IPS-20b (cell line): ENCODE results near the gene GPC5.
"Not testable (repeated sequence)": the region's sequence is repeated elsewhere in the genome, so short reads cannot be mapped to it uniquely, and the experiment has no call there.

Source experiments
- H3K27ac ChIP-seq: one replicate; pipeline ENCODE4 v1.5.1; 2013; ENCODE audit warnings: low read length
- H3K27me3 ChIP-seq: 2 replicates; pipeline ENCODE4 v1.6.1; 2013; ENCODE audit warnings: mild to moderate bottlenecking, low read length, inconsistent platforms; ENCODE audit not compliant: insufficient read depth
- H3K36me3 ChIP-seq: 2 replicates; pipeline ENCODE4 v1.6.1; 2013; ENCODE audit warnings: low read depth, mild to moderate bottlenecking, inconsistent platforms, low read length, moderate library complexity; ENCODE audit not compliant: insufficient read depth
- H3K4me1 ChIP-seq: 2 replicates; pipeline ENCODE4 v1.6.1; 2013; ENCODE audit warnings: mild to moderate bottlenecking, control low read depth, inconsistent platforms, low read length, moderate library complexity; ENCODE audit not compliant: insufficient read depth
- H3K4me3 ChIP-seq: 2 replicates; pipeline ENCODE4 v1.5.1; 2013; ENCODE audit warnings: mild to moderate bottlenecking, low read length, inconsistent platforms
- H3K9ac ChIP-seq: 2 replicates; pipeline ENCODE4 v1.6.1; 2013; ENCODE audit warnings: low read depth, mild to moderate bottlenecking, inconsistent platforms, low read length, moderate library complexity
- H3K9me3 ChIP-seq: 2 replicates; pipeline ENCODE4 v1.6.1; 2013; ENCODE audit warnings: mild to moderate bottlenecking, low read depth, low read length, inconsistent platforms; ENCODE audit not compliant: insufficient read depth

GPC5 gene

DNA sequence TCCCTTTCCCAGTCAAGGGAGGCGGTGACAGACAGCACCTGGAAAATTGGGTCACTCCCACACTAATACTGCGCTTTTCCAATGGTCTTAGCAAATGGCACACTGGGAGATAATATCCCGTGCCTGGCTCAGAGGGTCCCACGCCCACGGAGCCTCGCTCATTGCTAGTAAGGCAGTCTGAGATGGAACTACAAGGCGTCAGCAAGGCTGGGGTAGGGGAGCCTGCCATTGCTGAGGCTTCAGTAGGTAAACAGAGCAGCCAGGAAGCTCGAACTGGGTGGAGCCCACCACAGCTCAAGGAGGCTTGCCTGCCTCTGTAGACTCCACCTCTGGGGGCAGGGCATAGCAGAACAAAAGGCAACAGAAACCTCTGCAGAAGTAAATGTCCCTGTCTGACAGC lies 882.6 kb downstream of the GPC5 start:
- not testable (repeated sequence) for H3K9ac ChIP-seq, H3K4me1 ChIP-seq, H3K9me3 ChIP-seq, H3K27ac ChIP-seq, H3K36me3 ChIP-seq, H3K4me3 ChIP-seq, H3K27me3 ChIP-seq

DNA sequence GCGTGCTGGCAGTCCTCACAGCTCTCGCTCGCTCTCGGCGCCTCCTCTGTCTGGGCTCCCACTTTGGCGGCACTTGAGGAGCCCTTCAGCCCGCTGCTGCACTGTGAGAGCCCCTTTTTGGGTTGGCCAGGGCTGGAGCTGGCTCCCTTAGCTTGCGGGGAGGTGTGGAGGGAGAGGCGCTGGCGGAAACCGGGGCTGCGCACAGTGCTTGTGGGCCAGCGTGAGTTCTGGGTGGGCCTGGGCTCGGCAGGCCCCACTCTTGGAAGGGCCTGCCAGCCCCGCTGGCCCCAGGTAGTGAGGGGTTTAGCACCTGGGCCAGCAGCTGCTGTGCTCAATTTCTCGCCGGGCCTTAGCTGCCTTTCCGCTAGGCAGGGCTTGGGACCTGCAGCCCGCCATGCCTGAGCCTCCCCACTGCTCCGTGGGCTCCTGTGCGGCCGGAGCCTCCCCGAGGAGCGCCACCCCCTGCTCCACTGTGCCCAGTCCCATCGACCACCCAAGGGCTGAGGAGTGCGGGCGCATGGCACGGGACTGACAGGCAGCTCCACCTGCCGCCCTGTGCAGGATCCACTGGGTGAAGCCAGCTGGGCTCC lies 892.4 kb downstream of the GPC5 start:
- H3K27ac ChIP-seq, H3K27me3 ChIP-seq, H3K9me3 ChIP-seq, H3K4me1 ChIP-seq, H3K9ac ChIP-seq, H3K4me3 ChIP-seq, H3K36me3 ChIP-seq: not testable (repeated sequence)

DNA sequence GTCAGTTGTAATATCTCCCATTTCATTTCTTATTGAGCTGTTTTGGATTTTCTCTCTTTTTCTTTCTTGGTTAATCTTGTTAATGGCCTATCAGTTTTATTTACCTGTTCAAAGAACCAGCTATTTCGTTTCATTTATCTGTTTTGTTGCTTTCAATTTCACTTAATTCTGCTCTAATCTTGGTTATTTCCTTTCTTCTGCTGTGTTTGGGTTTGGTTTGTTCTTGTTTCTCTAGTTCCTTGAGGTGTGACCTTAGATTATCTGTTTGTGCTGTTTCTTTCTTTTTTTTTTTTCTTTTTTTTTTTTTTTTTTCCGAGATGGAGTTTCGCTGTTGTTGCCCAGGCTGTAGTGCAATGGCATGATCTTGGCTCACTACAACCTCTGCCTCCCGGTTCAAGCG lies 896.1 kb downstream of the GPC5 start:
- H3K4me3 ChIP-seq, H3K4me1 ChIP-seq, H3K36me3 ChIP-seq, H3K27me3 ChIP-seq, H3K9ac ChIP-seq, H3K27ac ChIP-seq, H3K9me3 ChIP-seq: not testable (repeated sequence)

DNA sequence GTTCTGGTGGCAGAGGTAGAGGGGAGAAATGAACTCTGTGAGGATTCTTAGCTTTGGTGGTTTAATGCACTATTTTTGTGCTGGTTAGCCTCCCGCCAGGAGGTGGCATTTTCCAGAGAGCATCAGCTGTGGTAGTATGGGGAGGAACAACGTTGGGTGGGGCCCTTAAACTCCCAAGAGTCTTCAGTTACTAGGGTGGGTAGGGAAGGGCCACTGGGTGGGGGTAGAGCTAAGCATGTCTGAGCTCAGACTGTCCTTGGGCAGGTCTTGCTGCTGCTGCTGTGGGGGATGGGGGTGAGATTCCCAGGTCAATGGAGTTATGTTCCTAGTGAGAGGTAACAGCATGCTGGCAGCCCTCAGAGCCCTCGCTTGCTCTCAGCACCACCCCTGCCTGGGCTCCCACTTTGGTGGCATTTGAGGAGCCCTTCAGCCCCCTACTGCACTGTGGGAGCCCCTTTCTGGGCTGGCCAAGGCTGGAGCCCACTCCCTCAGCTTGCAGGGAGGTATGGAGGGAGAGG lies 897.8 kb downstream of the GPC5 start:
- not testable (repeated sequence) for H3K36me3 ChIP-seq, H3K9ac ChIP-seq, H3K27ac ChIP-seq, H3K27me3 ChIP-seq, H3K4me1 ChIP-seq, H3K4me3 ChIP-seq, H3K9me3 ChIP-seq

DNA sequence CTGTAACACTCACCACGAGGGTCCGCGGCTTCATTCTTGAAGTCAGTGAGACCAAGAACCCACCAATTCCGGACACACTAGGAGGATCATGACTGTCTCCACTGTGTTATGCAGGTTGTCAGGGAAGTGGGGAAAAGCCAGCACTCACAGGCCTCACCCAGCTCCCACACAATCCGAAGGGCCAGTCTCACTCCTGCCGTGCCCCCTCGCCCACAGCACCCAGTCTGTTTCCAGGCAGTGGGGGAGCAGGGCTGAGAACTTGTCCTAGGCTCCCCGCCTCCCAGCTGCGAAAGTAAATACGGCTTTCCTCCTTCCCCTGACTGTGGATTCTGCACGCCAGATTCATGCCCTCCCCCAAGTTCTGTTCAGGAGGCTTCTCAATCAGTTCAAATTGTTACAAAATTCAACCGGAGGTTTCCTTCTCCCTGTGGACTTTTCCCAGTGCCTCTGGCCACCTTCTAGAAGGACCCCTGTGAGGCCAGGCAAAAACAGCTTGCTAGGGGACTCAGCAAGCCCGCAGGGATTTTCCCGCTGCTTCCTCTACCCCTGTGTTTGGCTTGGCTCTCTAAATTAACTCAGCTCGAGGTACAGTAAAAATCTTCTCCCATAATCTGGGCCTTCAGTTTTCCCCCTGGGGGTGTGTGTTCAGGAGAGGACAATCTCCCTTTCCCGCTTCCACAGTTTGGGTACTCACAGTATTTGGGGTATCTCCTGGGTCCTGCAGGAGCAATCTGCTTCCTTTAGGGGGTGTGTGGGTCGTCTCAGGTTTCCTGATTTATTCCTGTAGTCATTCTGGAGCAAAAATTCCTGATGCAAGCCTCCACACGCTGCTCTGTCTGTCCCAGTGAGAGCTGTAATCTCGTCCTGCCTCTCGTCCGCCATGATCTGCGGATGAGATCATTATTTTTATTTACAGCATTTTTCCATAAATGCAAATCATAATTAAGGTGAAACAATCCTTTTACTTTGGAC lies 899.8 kb downstream of the GPC5 start:
- Histone ChIP-seq H3K9ac (no peak overlapping the region), H3K4me3 (no peak overlapping the region), H3K4me1 (no peaks in the 10 kb centered on the region), H3K9me3 (no peaks in the 10 kb centered on the region), H3K27ac (no peak overlapping the region), H3K27me3 (no peaks in the 10 kb centered on the region), H3K36me3 (no peaks in the 10 kb centered on the region)

DNA sequence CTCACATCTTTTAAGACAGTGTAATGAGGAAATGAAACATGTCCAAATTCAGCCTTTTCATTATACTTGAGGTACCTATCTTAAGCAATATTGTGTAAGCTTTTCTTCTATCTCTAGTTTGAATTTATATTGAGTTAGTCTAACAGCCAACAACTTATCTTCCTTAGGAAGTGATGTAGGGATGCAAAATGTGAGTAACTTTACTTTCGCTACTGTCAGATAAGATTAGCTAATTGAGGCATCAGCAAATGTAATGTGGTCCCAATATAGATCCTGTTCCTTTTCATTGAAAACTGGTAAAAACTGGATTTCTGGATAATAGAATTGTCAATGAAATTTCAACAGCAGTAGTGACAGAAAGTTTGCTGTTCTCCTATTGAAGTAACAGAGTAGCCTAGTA lies 902.2 kb downstream of the GPC5 start:
- H3K27ac ChIP-seq, result no peak overlapping the region
- H3K4me3 ChIP-seq, result no peak overlapping the region
- no peaks in the 10 kb centered on the region for H3K9me3 ChIP-seq
- H3K27me3 ChIP-seq, result no peaks in the 10 kb centered on the region
- no peak overlapping the region for H3K9ac ChIP-seq
- H3K36me3 ChIP-seq, result no peaks in the 10 kb centered on the region
- no peaks in the 10 kb centered on the region for H3K4me1 ChIP-seq

DNA sequence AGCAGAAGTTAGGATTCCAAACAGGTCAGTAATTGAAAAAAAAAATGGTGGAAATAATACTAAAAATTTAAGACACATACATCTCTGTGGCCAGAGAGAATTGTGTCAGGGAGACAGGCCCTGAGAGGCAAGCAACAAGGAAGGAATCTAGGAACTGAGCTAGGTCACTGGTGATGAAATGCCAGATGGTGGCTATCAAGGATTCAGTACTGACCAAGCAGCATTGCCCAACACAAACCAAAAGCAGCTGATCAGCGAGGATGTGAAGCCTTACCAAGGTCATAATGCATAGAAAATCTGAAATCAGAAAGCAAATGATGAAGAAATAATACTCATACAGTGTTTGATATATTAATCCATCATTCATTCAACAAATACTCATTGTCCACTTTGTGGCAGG lies 905.0 kb downstream of the GPC5 start:
- H3K36me3 ChIP-seq, result no peaks in the 10 kb centered on the region
- no peak overlapping the region for H3K9ac ChIP-seq
- no peaks in the 10 kb centered on the region for H3K27me3 ChIP-seq
- no peak overlapping the region for H3K4me3 ChIP-seq
- H3K9me3 ChIP-seq, result no peaks in the 10 kb centered on the region
- no peak overlapping the region for H3K27ac ChIP-seq
- H3K4me1 ChIP-seq, result peaks cover 3% of the 10 kb centered on the region; the same call in 1 of the 2 replicates

DNA sequence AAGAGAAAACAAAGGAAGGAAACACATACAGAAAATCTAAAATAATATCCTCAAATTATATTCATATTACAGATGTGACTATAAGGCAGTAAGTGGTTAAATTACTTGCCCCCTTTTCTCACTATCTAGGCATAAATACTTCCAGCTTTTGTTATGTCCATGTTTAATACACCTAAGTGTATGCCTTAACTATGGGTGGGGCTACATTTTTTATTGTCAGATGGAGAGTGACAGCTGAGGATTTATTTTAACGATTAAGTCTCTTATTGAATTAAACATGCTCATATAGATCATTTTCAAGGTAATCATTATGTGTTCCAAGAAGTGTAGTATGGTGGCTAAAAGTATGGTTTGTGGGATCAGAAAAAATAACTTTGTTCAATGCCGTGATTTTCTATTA lies 909.3 kb downstream of the GPC5 start:
- H3K27me3 ChIP-seq, result no peaks in the 10 kb centered on the region
- H3K4me1 ChIP-seq, result peaks cover 3% of the 10 kb centered on the region; the same call in 1 of the 2 replicates
- H3K27ac ChIP-seq, result no peak overlapping the region
- no peaks in the 10 kb centered on the region for H3K9me3 ChIP-seq
- H3K9ac ChIP-seq, result no peak overlapping the region
- H3K4me3 ChIP-seq, result no peak overlapping the region
- no peaks in the 10 kb centered on the region for H3K36me3 ChIP-seq

DNA sequence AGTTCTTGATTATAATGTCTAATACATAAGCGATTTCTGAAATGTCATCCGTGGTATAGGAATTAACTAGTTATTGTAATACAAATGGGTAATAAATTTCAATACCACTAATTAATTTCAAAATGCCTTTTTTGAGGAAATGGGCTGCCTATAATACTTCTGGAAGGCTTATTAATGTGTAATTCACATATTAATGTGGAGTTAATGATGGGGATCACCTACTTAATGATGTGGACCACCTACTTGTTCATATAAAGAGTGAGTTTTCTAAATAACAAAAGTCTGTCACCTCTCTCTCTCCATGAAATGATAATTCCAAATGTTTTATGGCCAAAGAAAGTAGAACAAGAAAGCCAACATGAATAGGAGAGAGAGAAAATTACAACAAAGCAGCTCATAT lies 914.4 kb downstream of the GPC5 start:
- Histone ChIP-seq H3K27me3 (no peaks in the 10 kb centered on the region), H3K9me3 (no peaks in the 10 kb centered on the region), H3K4me1 (no peaks in the 10 kb centered on the region), H3K27ac (no peak overlapping the region), H3K9ac (no peak overlapping the region), H3K4me3 (no peak overlapping the region), H3K36me3 (no peaks in the 10 kb centered on the region)

DNA sequence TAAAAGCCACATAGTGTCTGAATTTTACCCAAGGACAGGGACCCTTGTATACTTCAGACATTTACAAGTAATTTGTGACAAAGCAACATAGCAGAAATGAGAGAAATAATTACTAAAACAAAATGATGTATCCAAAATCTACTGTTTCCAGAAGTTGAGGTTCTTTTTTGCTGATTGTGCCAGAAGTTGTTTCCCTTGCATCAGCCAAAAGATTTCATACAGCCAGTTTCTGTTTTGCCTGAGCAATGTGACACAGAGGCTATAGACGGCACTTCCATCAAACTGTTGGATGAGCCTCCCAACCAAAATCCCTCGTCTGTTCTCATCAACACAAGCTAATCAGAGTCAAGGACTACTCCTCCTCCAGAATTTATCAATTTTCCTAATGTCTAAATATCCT lies 915.0 kb downstream of the GPC5 start:
- Histone ChIP-seq H3K9me3 (no peaks in the 10 kb centered on the region), H3K36me3 (no peaks in the 10 kb centered on the region), H3K4me1 (no peaks in the 10 kb centered on the region), H3K27me3 (no peaks in the 10 kb centered on the region), H3K9ac (no peak overlapping the region), H3K4me3 (no peak overlapping the region), H3K27ac (no peak overlapping the region)

DNA sequence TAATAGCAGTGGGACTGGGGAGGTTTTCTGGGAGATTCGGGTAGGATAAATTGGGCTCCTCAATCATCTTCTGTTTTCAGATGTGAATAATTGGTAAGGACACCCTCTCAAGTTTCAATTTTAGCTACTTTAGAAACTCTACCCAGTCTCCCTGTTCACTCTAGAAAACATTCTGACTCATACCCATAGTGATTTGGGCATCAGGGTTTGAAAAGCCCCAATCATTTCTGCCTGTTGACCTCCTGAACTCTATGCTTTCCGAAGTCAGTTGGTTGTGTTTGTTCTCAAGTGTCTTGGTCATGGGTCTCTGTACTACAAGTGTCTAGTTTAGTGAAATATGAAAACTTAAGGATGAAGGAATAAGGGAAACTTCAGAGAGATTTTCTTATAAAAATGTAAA lies 916.8 kb downstream of the GPC5 start:
- Histone ChIP-seq H3K27me3 (no peaks in the 10 kb centered on the region), H3K36me3 (no peaks in the 10 kb centered on the region), H3K4me1 (no peaks in the 10 kb centered on the region), H3K9ac (no peak overlapping the region), H3K9me3 (no peaks in the 10 kb centered on the region), H3K4me3 (no peak overlapping the region), H3K27ac (no peak overlapping the region)

DNA sequence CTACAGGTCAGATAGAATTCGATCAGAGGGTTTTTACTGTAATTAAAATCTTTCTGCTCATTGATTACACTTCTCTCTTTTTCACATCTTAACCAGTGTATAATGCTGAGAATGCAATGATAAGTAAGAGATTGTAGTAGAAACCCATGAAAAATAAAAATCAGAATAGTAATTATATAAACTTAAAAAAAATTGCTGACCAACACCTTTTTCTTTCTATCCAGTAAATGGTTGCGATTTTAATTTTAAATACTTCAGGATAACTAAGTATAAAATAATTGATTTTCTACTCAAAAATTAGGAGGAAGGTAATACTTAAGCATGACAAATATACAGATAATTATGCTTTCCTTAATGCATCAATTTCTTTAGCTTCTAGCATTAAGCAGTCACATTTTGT lies 917.6 kb downstream of the GPC5 start:
- no peak overlapping the region for H3K9ac ChIP-seq
- no peak overlapping the region for H3K27ac ChIP-seq
- H3K9me3 ChIP-seq, result no peaks in the 10 kb centered on the region

More for the DNA sequence above, 917.6 kb downstream of the GPC5 start:
- H3K4me3 ChIP-seq, result no peak overlapping the region
- H3K27me3 ChIP-seq, result no peaks in the 10 kb centered on the region
- H3K4me1 ChIP-seq, result no peaks in the 10 kb centered on the region
- no peaks in the 10 kb centered on the region for H3K36me3 ChIP-seq
